PC-3 (cell line): ENCODE data around the gene GMDS. TPM values are rescaled to one million over a fixed set of nuclear protein-coding genes. Genes with fewer than 3 reads are reported as not detected.

Source experiments
- ATAC-seq: fragments of 200-7000 bp; cut with Tn5 transposase; 2 replicates; pipeline ENCODE4 v1.9.1; 2020; ENCODE audit warnings: mild to moderate bottlenecking, moderate library complexity
- BruUV-seq: library from RNA; stranded (reverse); fragments of 400-500 nt; replicated peaks from 2 replicates; lab custom pipeline; 2021; lab: Mats Ljungman, UMichigan
- CTCF ChIA-PET: fragments of 300-600 bp; sonication (Branson Sonifier 250); formaldehyde crosslinking; loops from one replicate; lab custom pipeline; 2022; ENCODE audit warnings: antibody characterized with exemption; lab: Charles Lee
- POLR2A ChIA-PET: fragments of 300-600 bp; sonication (Branson Sonifier 250); formaldehyde crosslinking; loops from one replicate; lab custom pipeline; 2022; ENCODE audit warnings: antibody characterized with exemption; ENCODE audit not compliant: unreplicated experiment; lab: Charles Lee
- DNase-seq: peaks from one replicate; pipeline ENCODE4 v3.0.0-alpha.2; 2015
- H2AFZ ChIP-seq: fragments of 300-600 bp; sonication (generic); 2 replicates; pipeline ENCODE4 v1.6.0; 2016; ENCODE audit warnings: antibody characterized with exemption, low read length
- H3F3A ChIP-seq: fragments of 300-600 bp; sonication (generic); one replicate; pipeline ENCODE4 v1.6.0; 2017; ENCODE audit warnings: antibody characterized with exemption, low read length, control low read depth, mild to moderate bottlenecking; ENCODE audit not compliant: unreplicated experiment
- H3K27ac ChIP-seq: fragments of 300-600 bp; sonication (generic); 2 replicates; pipeline ENCODE4 v1.5.1; 2016; ENCODE audit warnings: mild to moderate bottlenecking, low read length
- H3K27me3 ChIP-seq: fragments of 300-600 bp; sonication (generic); 2 replicates; pipeline ENCODE4 v1.6.1; 2016; ENCODE audit warnings: low read length, mixed read lengths
- H3K36me3 ChIP-seq: fragments of 300-600 bp; sonication (generic); 2 replicates; pipeline ENCODE4 v1.6.1; 2016; ENCODE audit warnings: low read depth, mixed run types, low read length, mixed read lengths
- H3K4me1 ChIP-seq: fragments of 300-600 bp; sonication (generic); 2 replicates; pipeline ENCODE4 v1.5.1; 2016; ENCODE audit warnings: low read length; ENCODE audit not compliant: insufficient read depth
- H3K4me2 ChIP-seq: fragments of 300-600 bp; sonication (generic); 2 replicates; pipeline ENCODE4 v1.6.0; 2016; ENCODE audit warnings: low read length
- H3K4me3 ChIP-seq: fragments of 300-600 bp; sonication (generic); 2 replicates; pipeline ENCODE4 v1.5.1; 2016; ENCODE audit warnings: mild to moderate bottlenecking, low read length, mixed read lengths
- H3K79me2 ChIP-seq: fragments of 300-600 bp; sonication (generic); 2 replicates; pipeline ENCODE4 v1.6.1; 2017; ENCODE audit warnings: low read length, mixed read lengths
- H3K9ac ChIP-seq: fragments of 300-600 bp; sonication (generic); 2 replicates; pipeline ENCODE4 v1.6.0; 2016; ENCODE audit warnings: mild to moderate bottlenecking, low read length
- H3K9me2 ChIP-seq: fragments of 300-600 bp; sonication (generic); replicated peaks from 2 replicates; pipeline ENCODE4 v1.6.1; 2016; ENCODE audit warnings: mixed run types, low read length, mixed read lengths
- H3K9me3 ChIP-seq: fragments of 300-600 bp; sonication (generic); 2 replicates; pipeline ENCODE4 v1.6.1; 2016; ENCODE audit warnings: low read length, mixed read lengths
- H4K20me1 ChIP-seq: fragments of 300-600 bp; sonication (generic); 2 replicates; pipeline ENCODE4 v1.6.1; 2016; ENCODE audit warnings: low read length, mixed read lengths
- CTCF ChIP-seq: fragments of 300-600 bp; sonication (generic); conservative IDR thresholded peaks from 2 replicates; pipeline ENCODE4 v1.5.1; 2017; ENCODE audit warnings: antibody characterized with exemption, low read depth, mild to moderate bottlenecking, low read length
- EZH2 ChIP-seq: fragments of 300-600 bp; sonication (generic); IDR thresholded peaks from one replicate; pipeline ENCODE4 v1.6.1; 2017; ENCODE audit warnings: antibody characterized with exemption, mild to moderate bottlenecking, low read length; ENCODE audit not compliant: unreplicated experiment
- EZH2phosphoT487 ChIP-seq: fragments of 300-600 bp; sonication (generic); IDR thresholded peaks from 2 replicates; pipeline ENCODE4 v1.6.1; 2018; ENCODE audit warnings: mild to moderate bottlenecking, antibody characterized with exemption, low read length, borderline replicate concordance
- intact Hi-C: fragments of 100-400 bp; cut with micrococcal nuclease; formaldehyde crosslinking; loops from 2 replicates; pipeline ENCODE4 v1.9.0; 2023
- total RNA-seq: library from RNA; depleted of rRNA; stranded (reverse); fragments of >200 nt; gene quantifications from 2 replicates; pipeline ENCODE4 v1.2.3, GENCODE V29; 2014

The GMDS gene
- total RNA-seq, 1 experiment from 2014 or later: 18.3 TPM

GRCh38 chr6:1904466-1904799, 341.0 kb downstream of the GMDS start:
- intact Hi-C loops: no loop called here
- peaks cover 8% of the 10 kb centered on the region for H3K4me1 ChIP-seq
- no peaks in the 10 kb centered on the region for H3K9me3 ChIP-seq
- no peak overlapping the region for H3K4me2 ChIP-seq
- H3K27ac ChIP-seq: no peak overlapping the region
- no peaks in the 10 kb centered on the region for H3K27me3 ChIP-seq
- CTCF ChIA-PET: no interaction called here
- H3K9ac ChIP-seq: no peak overlapping the region
- TF ChIP-seq EZH2 (no peak), CTCF (no peak), EZH2phosphoT487 (no peak)
- DNase-seq (no peak), ATAC-seq (no peak)
- H2AFZ ChIP-seq: no peak overlapping the region
- POLR2A ChIA-PET: no interaction called here
- H3K36me3 ChIP-seq: no peaks in the 10 kb centered on the region
- H3F3A ChIP-seq: no peaks in the 10 kb centered on the region
- H3K4me3 ChIP-seq: no peak overlapping the region
- H3K9me2 ChIP-seq: no peaks in the 10 kb centered on the region
- H3K79me2 ChIP-seq: no peaks in the 10 kb centered on the region
- no TSS peak for BruUV-seq
- no peaks in the 10 kb centered on the region for H4K20me1 ChIP-seq

- no peak overlapping the region for H3K4me2 ChIP-seq
- TF ChIP-seq EZH2phosphoT487: no peak
- no peak for TF ChIP-seq EZH2
- TF ChIP-seq CTCF: no peak
- H3K9me3 ChIP-seq: no peaks in the 10 kb centered on the region
- H3K27me3 ChIP-seq: no peaks in the 10 kb centered on the region
- ChIA-PET POLR2A (no interaction called here), CTCF (no interaction called here)
- H3K9me2 ChIP-seq: no peaks in the 10 kb centered on the region
- H3K4me3 ChIP-seq: no peak overlapping the region
- H4K20me1 ChIP-seq: no peaks in the 10 kb centered on the region
- no peaks in the 10 kb centered on the region for H3F3A ChIP-seq
- DNase-seq (no peak), ATAC-seq (no peak)
- intact Hi-C loops: no loop called here
- no peak overlapping the region for H3K9ac ChIP-seq
- H2AFZ ChIP-seq: no peak overlapping the region
- H3K79me2 ChIP-seq: no peaks in the 10 kb centered on the region
- no TSS peak for BruUV-seq
- 0 out of 2 replicates have a peak, but pooled peaks cover 3% of the 10 kb centered on the region for H3K4me1 ChIP-seq
- no peak overlapping the region for H3K27ac ChIP-seq
- H3K36me3 ChIP-seq: no peaks in the 10 kb centered on the region
Observed at GRCh38 chr6:1903780-1904465, 341.5 kb downstream of the GMDS start.

GRCh38 chr6:1901556-1901955, 343.8 kb downstream of the GMDS start:
- Histone ChIP-seq H3K4me3 (no peak overlapping the region), H3K9ac (no peak overlapping the region), H3K4me2 (no peak overlapping the region), H3K79me2 (no peaks in the 10 kb centered on the region), H3K27me3 (no peaks in the 10 kb centered on the region), H2AFZ (no peak overlapping the region), H3K9me2 (no peaks in the 10 kb centered on the region), H3K27ac (no peak overlapping the region), H4K20me1 (no peaks in the 10 kb centered on the region), H3F3A (no peaks in the 10 kb centered on the region), H3K36me3 (no peaks in the 10 kb centered on the region), H3K4me1 (peaks cover 6% of the 10 kb centered on the region; the same call in 1 of the 2 replicates), H3K9me3 (no peaks in the 10 kb centered on the region)
- TF ChIP-seq EZH2phosphoT487 (no peak), CTCF (no peak)
- intact Hi-C loops: no loop called here
- DNase-seq (peak; percentile 38), ATAC-seq (0 out of 2 replicates have a peak, but pooled peaks have one; percentile 42)
- POLR2A ChIA-PET: no interaction called here
- CTCF ChIA-PET: no interaction called here
- no TSS peak for BruUV-seq
